Mononuclear cell (primary cell): ENCODE measurements around the gene PLEKHO2. TPM values are rescaled to one million over a fixed set of nuclear protein-coding genes. Genes with fewer than 3 reads are reported as not detected.

Source experiments
- H3K27me3 ChIP-seq: 2 replicates; pipeline ENCODE4 v1.6.0; 2011; ENCODE audit warnings: low read length, control low read depth; ENCODE audit not compliant: insufficient read depth
- H3K4me1 ChIP-seq: 2 replicates; pipeline ENCODE4 v1.5.1; 2011; ENCODE audit warnings: mild to moderate bottlenecking, low read length, control low read depth; ENCODE audit not compliant: insufficient read depth
- H3K4me3 ChIP-seq: 2 replicates; pipeline ENCODE4 v1.5.1; 2011; ENCODE audit warnings: mild to moderate bottlenecking, low read length, moderate library complexity
- H3K9me3 ChIP-seq: 2 replicates; pipeline ENCODE4 v1.5.1; 2011; ENCODE audit warnings: low read depth, mild to moderate bottlenecking, control low read depth, low read length
- total RNA-seq: library from RNA; depleted of rRNA; stranded (reverse); fragments of >200 nt; gene quantifications from one replicate; pipeline ENCODE4 v1.2.3, GENCODE V29; 2012

PLEKHO2 gene
- total RNA-seq, 1 donor = 68.6 TPM

- Histone ChIP-seq H3K4me3 (no peak overlapping the region), H3K9me3 (no peaks in the 10 kb centered on the region), H3K27me3 (no peaks in the 10 kb centered on the region), H3K4me1 (peaks cover 51% of the 10 kb centered on the region)
These were observed 16.4 kb downstream of the PLEKHO2 start for GRCh38 chr15:64858021-64858575.

DNA sequence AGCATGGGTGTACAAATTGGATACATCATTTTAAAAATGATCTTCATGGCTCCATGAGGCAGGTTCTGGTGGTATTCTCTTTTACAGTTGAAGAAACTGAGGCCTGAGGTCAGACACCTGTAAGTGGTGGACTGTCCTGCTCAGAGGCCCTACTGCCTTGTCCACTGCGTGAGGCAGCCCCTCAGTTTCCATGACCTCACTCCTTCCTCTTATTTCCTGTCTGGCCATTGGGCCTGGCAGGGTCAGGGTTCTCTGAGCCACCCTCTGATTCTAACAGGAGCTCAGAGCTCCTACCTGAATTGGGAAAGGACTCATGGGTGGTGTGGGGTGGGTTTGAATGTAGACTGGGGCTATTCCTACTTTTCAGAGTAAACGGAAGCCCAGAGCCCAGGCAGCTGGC is 17.5 kb downstream of the PLEKHO2 start:
- no peak overlapping the region for H3K4me3 ChIP-seq
- H3K27me3 ChIP-seq = no peaks in the 10 kb centered on the region
- H3K4me1 ChIP-seq = peaks cover 43% of the 10 kb centered on the region
- no peaks in the 10 kb centered on the region for H3K9me3 ChIP-seq

DNA sequence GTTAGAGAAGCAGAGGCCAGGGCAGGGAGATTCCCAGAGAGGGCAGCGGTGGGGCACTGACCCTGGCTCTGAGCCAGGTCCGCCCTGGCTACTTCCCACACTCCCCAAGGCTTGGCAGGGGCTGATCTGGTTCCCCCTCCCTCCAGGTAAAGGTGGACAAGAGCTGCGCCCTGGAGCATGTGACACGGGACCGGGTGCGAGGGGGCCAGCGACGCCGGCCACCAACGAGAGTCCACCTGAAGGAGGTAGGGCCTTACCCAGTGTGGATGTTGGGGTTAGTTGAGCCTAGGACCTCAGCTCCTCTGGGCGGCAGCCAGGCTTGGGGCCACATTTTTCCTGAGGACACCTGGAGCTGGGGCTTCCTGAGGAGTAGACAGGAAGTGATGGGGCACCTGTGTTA is 19.6 kb downstream of the PLEKHO2 start:
- peaks cover 22% of the 10 kb centered on the region for H3K4me1 ChIP-seq
- H3K4me3 ChIP-seq = no peak overlapping the region
- no peaks in the 10 kb centered on the region for H3K9me3 ChIP-seq
- H3K27me3 ChIP-seq = no peaks in the 10 kb centered on the region

DNA sequence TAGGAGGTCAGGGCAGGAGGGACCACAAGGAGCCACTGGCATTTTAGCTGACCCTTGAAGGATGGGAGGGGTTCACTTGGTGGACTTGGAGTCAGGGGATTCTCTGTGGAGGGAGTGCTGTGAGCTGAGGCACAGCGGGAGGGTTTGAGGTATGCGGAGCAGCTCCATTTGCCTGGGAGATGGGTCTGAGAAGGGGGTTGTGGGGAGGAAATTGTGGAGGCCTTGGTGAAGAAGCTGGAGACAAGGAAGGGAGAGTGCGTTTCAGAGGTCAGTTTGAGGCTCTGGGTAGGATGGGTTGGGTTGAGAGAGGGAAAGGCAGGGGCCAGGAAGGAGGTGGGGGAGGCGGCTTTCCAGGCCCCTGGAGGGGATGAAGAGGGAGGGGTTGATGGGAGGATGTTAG is 20.2 kb downstream of the PLEKHO2 start:
- H3K9me3 ChIP-seq = no peaks in the 10 kb centered on the region
- H3K4me1 ChIP-seq = peaks cover 15% of the 10 kb centered on the region
- no peak overlapping the region for H3K4me3 ChIP-seq
- H3K27me3 ChIP-seq = no peaks in the 10 kb centered on the region

DNA sequence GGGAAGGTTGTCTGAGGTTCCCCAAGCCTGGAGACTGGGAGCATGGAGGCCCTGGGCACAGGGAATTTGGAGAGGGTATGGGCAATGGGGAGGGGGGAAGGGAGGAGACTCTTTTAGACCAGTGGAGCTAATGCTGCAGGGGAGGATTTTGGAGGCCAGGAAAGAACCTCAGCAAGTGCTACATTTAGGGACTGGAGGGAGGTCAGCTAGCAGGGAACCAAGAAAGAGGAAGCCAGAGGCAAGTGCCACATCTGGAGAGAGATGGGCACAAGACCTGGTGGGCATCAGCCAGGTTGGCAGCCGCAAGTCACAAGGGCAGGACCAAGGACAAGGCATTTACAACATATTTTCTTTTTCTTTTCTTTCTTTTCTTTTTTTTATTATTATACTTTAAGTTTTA is 20.7 kb downstream of the PLEKHO2 start:
- H3K27me3 ChIP-seq = no peaks in the 10 kb centered on the region
- H3K9me3 ChIP-seq = no peaks in the 10 kb centered on the region
- H3K4me1 ChIP-seq = peaks cover 11% of the 10 kb centered on the region
- no peak overlapping the region for H3K4me3 ChIP-seq

- Histone ChIP-seq H3K27me3 (no peaks in the 10 kb centered on the region), H3K4me1 (peaks cover under 1% of the 10 kb centered on the region), H3K9me3 (no peaks in the 10 kb centered on the region), H3K4me3 (no peak overlapping the region)
These were observed 22.4 kb downstream of the PLEKHO2 start for GRCh38 chr15:64864068-64864467.

DNA sequence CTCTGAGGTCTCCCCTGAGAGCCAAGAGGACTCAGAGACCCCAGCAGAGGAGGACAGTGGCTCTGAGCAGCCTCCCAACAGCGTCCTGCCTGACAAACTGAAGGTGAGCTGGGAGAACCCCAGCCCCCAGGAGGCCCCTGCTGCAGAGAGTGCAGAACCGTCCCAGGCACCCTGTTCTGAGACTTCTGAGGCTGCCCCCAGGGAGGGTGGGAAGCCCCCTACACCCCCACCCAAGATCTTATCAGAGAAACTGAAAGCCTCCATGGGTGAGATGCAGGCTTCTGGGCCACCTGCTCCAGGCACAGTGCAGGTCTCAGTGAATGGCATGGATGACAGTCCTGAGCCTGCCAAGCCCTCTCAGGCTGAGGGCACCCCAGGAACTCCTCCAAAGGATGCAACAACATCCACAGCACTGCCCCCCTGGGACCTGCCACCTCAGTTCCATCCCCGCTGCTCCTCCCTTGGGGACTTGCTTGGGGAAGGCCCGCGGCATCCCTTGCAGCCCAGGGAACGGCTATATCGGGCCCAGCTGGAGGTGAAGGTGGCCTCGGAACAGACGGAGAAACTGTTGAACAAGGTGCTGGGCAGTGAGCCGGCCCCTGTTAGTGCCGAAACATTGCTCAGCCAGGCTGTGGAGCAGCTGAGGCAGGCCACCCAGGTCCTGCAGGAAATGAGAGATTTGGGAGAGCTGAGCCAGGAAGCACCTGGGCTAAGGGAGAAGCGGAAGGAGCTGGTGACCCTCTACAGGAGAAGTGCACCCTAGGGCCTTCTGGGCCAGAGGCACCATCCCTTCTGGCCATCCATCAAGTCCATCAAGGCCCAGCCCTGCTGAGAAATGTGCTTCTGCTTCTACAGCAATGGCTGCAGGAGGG is 23.6 kb downstream of the PLEKHO2 start:
- Histone ChIP-seq H3K4me1 (peaks cover 13% of the 10 kb centered on the region), H3K4me3 (no peak overlapping the region), H3K9me3 (no peaks in the 10 kb centered on the region), H3K27me3 (no peaks in the 10 kb centered on the region)

DNA sequence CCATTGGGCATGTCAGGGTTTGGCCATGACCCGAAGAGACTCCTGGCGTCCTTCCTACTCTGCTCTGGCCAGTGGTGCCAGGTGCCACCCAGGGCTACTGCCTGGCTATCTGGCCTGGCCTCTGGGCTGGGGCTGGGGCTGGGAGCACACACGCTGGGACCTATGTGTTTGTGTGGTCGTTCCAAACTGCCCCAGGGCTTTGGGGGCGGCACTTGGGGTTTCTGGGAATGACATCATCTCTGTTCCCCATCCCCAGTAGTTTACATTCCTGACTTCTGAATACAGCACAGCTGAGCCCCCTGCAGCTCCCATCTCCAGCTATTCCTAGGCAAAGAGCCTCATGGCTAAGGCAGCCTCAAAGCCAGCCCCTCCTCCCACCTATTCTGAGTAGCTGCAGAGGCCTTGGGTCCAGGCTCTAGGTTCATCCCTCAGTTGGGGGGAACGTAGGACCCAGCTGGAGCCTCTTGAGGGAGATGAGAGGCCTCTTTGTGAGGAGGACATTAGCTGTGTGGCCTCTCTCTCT is 24.3 kb downstream of the PLEKHO2 start:
- Histone ChIP-seq H3K9me3 (no peaks in the 10 kb centered on the region), H3K4me3 (no peak overlapping the region), H3K4me1 (peaks cover 17% of the 10 kb centered on the region), H3K27me3 (no peaks in the 10 kb centered on the region)

DNA sequence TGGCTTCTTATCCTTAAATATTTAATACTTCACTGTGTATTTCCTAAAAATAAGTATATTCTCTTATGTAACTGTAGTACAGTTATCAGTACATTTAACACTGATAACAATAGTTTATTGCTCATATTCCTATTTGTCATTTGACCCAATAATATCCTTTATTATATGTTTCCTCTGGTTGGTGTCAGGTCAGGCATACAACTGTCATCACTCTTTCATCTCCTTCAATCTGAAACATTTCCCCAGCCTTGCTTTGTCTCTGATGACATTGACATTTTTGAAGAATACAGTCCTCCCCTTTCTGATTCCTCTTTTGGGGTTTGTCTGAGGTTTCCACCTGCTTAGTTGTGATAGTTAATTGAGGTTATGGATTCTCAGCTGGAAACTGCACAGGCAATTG is 27.8 kb downstream of the PLEKHO2 start:
- H3K4me1 ChIP-seq = peaks cover 49% of the 10 kb centered on the region
- H3K9me3 ChIP-seq = no peaks in the 10 kb centered on the region
- H3K4me3 ChIP-seq = no peak overlapping the region
- no peaks in the 10 kb centered on the region for H3K27me3 ChIP-seq

GRCh38 chr15:64870353-64870752 is 28.6 kb downstream of the PLEKHO2 start:
- Histone ChIP-seq H3K4me1 (peaks cover 52% of the 10 kb centered on the region), H3K27me3 (no peaks in the 10 kb centered on the region), H3K9me3 (no peaks in the 10 kb centered on the region), H3K4me3 (no peak overlapping the region)

DNA sequence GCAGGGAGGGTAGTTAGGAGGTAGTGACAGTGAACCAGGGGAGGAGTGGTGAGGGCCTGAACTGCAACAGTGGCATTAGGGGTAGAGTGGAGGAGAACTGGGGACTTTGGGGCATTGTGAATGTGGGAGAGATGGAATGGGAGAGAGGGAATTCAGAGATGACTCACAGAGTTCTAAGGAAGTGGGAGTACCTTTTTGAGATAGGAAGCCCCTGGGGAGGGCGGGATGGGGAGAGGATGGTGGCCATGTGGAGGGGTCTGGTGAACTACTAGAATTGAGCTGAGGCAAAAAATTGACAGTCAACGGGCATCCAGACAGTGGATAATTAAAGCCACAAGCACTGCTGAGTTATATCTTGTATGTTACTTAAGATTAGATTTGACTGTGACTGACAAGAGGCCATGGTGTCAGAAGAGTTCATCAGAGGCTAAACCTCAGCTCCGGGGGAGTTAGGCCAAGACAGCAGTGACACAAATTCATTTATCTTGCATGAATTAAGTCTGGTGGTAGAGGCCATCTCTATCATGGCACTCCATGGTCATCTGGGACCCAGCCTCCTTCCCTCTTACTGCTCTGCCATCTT is 34.0 kb downstream of the PLEKHO2 start:
- Histone ChIP-seq H3K9me3 (no peaks in the 10 kb centered on the region), H3K4me3 (no peak overlapping the region), H3K27me3 (no peaks in the 10 kb centered on the region), H3K4me1 (peaks cover 69% of the 10 kb centered on the region)

GRCh38 chr15:64877435-64877834 is 35.7 kb downstream of the PLEKHO2 start:
- H3K9me3 ChIP-seq = no peaks in the 10 kb centered on the region
- H3K4me3 ChIP-seq = no peak overlapping the region
- no peaks in the 10 kb centered on the region for H3K27me3 ChIP-seq
- peaks cover 75% of the 10 kb centered on the region for H3K4me1 ChIP-seq

- Histone ChIP-seq H3K4me3 (no peak overlapping the region), H3K9me3 (no peaks in the 10 kb centered on the region), H3K27me3 (no peaks in the 10 kb centered on the region), H3K4me1 (peaks cover 75% of the 10 kb centered on the region)
These were observed 37.0 kb downstream of the PLEKHO2 start for GRCh38 chr15:64878705-64879104.

DNA sequence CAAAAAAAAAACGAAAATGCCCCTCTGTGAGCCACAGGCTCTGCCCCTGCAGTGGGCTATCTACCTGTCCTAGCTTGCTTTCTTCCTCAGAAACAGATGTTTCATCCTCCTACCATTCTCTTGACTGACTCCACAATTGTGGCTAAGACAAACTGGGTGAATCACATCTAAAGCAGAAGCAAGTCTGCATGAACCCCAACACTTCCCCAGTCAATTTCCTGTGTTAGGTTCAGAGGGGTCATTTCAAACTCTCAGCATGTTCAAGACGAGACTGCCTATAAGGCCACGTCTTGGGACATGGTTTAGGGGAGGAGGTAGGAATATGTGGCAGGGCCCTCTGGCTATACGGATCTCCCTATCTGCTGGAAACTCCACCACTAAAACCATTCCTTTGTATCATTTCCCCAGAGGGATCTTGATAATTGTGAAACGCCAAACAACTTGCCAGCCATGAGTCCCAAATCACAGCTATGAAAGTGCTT is 41.4 kb downstream of the PLEKHO2 start:
- Histone ChIP-seq H3K27me3 (no peaks in the 10 kb centered on the region), H3K4me1 (peaks cover 66% of the 10 kb centered on the region), H3K9me3 (no peaks in the 10 kb centered on the region), H3K4me3 (no peak overlapping the region)

DNA sequence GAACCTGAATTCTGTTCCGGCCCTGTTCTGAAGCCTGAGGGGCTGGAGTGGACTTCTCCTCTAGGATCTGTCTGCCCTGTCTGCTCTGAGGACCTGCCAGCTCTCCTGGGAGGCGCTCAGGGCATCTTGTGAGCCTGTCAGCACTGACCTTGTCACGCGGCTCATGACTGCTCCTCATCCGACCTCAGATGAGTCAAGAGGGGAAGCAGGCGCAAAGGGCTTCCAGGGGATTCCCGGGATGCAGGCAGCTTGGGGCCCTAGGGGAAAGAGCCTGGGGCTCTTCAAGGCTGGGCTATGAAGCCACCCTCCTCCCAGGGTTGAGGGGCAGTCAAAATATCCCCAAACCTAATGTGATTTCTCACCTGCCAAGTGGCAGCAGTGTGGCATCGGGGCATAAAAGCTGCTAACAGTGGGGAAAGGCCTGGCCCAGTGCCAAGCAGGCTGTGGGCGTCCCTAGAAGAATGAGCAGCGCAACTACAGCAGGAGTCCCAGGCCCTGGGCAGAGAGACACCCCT is 42.3 kb downstream of the PLEKHO2 start:
- H3K4me1 ChIP-seq = peaks cover 57% of the 10 kb centered on the region

More for the DNA sequence above, 42.3 kb downstream of the PLEKHO2 start:
- no peaks in the 10 kb centered on the region for H3K27me3 ChIP-seq
- no peaks in the 10 kb centered on the region for H3K9me3 ChIP-seq
- H3K4me3 ChIP-seq = no peak overlapping the region
